GM18867 (cell line): ENCODE results near the gene TENT4A.

ENCODE experiments used
- ATAC-seq: cut with Tn5 transposase; IDR thresholded peaks from one replicate; pipeline ENCODE4 v1.9.1; 2021; ENCODE audit warnings: mild to moderate bottlenecking, moderate library complexity; ENCODE audit not compliant: unreplicated experiment

TENT4A gene

DNA sequence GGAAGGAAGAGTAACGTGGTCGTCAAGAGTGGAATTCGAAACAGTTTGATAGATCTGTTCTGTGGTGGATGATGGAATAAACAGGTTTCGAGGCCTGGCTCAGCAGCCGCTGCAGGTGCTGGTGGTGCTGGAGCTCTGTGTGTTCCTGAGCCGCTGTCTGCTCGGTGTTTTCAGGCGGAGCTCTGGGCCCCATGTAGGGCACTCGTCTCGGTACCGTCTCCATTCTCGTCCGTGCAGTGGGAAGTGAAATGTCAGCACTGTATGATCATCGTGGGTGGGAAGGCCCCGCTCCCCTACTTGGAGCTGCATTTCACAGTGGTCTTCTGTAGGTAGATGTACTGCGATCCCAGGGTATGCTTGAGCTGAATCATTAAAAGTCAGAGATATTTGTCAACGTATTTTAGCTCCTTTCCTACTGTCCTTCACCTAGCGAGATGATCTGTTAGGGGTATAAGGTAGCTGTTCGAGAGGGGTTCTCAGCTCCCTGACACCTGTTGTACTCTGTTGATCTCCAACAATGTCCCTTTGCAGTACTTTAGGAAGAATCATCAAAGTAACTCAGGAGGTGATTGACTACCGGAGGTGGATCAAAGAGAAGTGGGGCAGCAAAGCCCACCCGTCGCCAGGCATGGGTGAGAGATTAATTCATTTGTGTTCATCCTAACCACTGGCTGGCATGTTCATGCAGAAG, 35.9 kb downstream of the TENT4A start:
- ATAC-seq, result no peak

DNA sequence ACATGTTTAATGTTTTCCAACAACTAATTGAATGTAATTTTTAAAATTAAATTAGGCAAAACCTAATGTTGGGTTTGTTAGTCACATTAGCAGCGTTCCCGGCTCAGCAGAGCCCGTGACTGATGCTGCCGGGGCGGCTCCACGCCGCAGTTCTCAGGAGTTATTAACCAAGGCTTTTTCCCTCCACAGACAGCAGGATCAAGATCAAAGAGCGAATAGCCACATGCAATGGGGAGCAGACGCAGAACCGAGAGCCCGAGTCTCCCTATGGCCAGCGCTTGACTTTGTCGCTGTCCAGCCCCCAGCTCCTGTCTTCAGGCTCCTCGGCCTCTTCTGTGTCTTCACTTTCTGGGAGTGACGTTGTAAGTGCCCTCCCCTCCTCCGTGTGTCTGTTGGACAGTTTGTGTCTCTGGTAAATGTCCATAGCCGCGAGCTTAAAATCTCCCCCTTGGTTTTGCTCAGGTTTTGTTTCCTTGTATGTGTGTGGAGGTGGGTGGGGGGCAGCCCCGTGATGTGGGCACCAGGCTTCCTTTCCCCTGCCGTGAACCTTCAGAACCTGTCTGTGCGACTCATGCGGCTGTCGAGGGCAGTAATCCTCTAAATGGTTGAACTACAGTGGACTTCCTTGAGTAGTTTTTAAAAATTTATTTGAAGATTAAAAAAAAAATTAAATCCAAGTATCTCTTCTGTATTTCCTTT, 37.1 kb downstream of the TENT4A start:
- no peak for ATAC-seq

GRCh38 chr5:6750951-6751685, 37.9 kb downstream of the TENT4A start:
- ATAC-seq, result no peak

GRCh38 chr5:6752236-6752635, 39.0 kb downstream of the TENT4A start:
- ATAC-seq, result no peak

DNA sequence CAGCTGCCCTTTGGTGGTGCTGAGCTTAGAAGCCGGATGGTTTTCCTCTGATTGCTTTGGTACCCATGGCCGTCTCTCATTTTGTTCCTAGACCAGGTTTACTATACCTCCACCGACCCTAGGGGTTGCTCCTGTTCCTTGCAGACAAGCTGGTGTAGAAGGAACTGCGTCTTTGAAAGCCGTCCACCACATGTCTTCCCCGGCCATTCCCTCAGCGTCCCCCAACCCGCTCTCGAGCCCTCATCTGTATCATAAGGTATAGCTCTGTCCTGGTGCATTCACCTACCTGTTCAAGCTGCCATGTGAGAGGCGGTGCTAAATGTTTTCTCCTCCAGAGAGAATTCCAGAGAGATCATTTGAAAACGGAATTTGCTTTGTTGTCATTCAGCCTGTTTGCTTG, 39.5 kb downstream of the TENT4A start:
- ATAC-seq, result no peak

- no peak for ATAC-seq
Measured at GRCh38 chr5:6753851-6754250, 40.6 kb downstream of the TENT4A start.

- ATAC-seq, result no peak
Measured at GRCh38 chr5:6754766-6755165, 41.5 kb downstream of the TENT4A start.

- no peak for ATAC-seq
Measured at GRCh38 chr5:6755519-6755918, 42.3 kb downstream of the TENT4A start.

DNA sequence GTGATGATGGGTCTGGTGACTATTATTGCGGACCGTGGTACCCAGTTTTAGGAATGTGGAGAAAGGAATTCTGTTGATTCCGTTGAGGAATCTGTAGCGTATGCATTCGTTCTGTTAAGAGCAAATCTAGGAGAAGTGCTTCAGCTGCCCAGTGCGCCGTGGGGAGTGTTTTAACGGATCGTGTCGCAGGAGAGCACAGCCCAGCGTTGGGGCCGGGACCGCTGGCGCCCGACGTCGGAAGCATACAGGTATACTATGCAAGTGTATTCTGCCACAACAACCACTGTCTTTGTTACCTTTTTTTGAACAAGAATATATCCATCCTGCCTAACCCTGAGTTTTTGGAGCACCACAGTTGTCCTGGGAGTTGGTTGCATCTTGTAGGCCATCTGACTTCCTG, 42.7 kb downstream of the TENT4A start:
- no peak for ATAC-seq

- no peak for ATAC-seq
Measured at GRCh38 chr5:6757414-6757969, 44.3 kb downstream of the TENT4A start.

DNA sequence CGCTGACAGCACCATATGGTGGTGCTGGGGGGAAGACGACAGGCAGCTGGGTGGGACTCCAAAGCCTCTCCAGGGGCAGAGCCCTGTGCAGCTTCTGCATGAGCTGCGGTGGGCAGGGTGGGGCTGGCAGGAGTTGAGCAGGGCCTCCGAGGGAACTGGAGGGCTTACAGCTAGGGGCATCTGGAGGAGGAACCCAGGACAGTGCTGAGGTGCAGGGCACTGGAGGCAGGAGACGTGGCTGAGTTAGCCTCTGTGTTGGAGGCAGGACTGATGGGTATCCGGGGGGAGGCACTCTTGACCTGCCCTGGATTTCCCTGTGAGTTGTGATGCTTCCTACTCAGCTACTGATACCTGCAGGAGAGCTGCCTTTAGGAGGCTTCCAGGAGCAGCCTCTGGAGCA, 45.0 kb downstream of the TENT4A start:
- ATAC-seq, result no peak

DNA sequence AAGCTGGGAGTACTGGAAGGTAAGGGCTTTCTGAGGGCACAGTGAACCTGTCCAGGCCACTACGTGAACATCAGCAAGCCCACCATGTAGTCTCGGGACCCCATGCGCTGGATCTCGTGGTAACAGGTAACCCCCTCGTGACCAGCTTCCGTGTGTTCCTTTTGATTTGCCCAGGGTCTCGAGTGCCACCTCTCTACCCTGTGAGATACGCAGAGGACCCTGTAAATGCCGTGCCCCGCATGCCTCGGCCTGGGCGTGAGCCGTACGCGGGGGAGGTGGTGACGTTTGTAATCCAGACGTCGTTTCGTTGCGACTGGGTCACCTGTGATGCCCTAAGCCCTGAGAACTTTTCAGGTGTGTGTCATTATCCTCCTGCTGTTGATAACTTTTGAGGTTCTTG, 45.5 kb downstream of the TENT4A start:
- ATAC-seq, result no peak

- ATAC-seq, result no peak
Measured at GRCh38 chr5:6759401-6759800, 46.2 kb downstream of the TENT4A start.

DNA sequence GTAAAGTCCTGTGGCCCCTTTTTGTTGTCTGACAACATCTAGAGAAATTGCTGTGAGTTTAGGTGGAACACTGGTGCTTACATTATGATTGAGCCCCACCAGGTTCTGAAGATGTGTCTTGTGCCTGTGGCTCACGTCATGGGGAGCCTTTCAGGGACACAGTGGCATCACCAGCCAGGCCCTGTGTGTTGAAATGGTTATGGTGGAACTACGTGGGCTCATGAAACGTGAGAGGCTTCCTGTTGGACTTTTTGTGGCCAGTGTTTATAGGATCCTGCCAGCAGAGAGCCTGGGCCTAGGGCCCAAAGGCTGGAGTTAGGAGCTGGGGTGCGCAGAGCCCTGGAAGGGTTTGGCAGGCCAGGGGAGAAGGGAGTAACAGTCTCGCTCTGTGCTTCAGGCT, 46.8 kb downstream of the TENT4A start:
- no peak for ATAC-seq

DNA sequence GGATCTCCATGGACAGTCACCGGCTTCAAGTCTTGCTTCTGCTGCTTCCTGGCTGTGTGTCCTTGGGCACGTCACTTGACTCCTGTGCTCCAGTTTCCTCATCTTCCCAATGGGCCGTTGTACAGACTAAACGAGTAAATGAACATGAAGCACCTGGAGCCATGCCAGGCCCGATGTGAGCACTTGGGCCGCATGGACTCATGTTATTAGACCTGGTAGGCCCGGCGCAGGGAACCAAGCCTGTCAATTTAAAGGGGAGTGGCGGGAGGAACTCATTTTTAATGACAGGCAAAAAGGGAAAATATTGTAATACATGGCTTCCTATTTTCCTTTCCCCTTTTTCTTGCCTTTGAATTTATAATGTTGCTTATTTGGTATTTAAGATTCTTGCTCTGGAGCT, 47.5 kb downstream of the TENT4A start:
- ATAC-seq, result no peak

- ATAC-seq, result no peak
Measured at GRCh38 chr5:6761333-6761732, 48.1 kb downstream of the TENT4A start.

DNA sequence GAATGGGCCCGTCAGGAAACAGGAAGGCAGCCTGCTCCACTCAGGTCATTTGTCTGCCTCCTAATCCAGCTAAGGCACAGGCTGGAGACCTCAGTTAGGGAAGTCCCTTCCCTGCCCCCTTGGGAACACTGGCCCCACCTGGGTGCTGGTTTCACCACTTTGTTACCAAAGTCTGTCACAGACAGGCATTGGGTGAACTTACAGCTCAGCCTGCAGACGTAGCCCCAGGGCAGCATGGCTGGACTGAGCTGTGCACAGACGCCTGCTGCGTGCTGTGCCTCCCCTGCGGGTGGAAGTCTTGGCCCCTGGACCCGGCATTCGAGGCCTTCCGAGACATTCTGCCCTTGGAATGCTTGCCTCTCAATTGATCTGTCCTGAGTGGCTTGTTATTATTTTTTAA, 48.9 kb downstream of the TENT4A start:
- no peak for ATAC-seq

GRCh38 chr5:6762697-6763096, 49.5 kb downstream of the TENT4A start:
- no peak for ATAC-seq

GRCh38 chr5:6763191-6763590, 50.0 kb downstream of the TENT4A start:
- no peak for ATAC-seq

- peak; percentile 77 for ATAC-seq
Measured at GRCh38 chr5:6765612-6766525, 52.6 kb downstream of the TENT4A start.

GRCh38 chr5:6766604-6767093, 53.4 kb downstream of the TENT4A start:
- no peak for ATAC-seq
